H9 (cell line): ENCODE measurements around the gene SCN8A. TPM values are rescaled to one million over a fixed set of nuclear protein-coding genes. Genes with fewer than 3 reads are reported as not detected.

Experiments
- DNase-seq: peaks from one replicate; pipeline ENCODE4 v3.0.0-alpha.2; 2017
- H2AFZ ChIP-seq: one replicate; pipeline ENCODE4 v1.6.1; 2013; ENCODE audit warnings: mild to moderate bottlenecking, low read length, control low read depth, moderate library complexity
- H2AK5ac ChIP-seq: 2 replicates; pipeline ENCODE4 v1.6.1; 2013; ENCODE audit warnings: low read length, control low read depth, mixed read lengths; ENCODE audit not compliant: insufficient read length
- H2BK120ac ChIP-seq: one replicate; pipeline ENCODE4 v1.6.1; 2013; ENCODE audit warnings: low read depth, mild to moderate bottlenecking, low read length, control low read depth, inconsistent platforms; ENCODE audit not compliant: poor library complexity, severe bottlenecking
- H2BK12ac ChIP-seq: 2 replicates; pipeline ENCODE4 v1.6.1; 2013; ENCODE audit warnings: low read length, control low read depth, mixed read lengths, low read depth; ENCODE audit not compliant: insufficient read length
- H2BK15ac ChIP-seq: 2 replicates; pipeline ENCODE4 v1.6.1; 2013; ENCODE audit warnings: low read depth, low read length, control low read depth
- H2BK20ac ChIP-seq: one replicate; pipeline ENCODE4 v1.6.1; 2013; ENCODE audit warnings: low read depth, mild to moderate bottlenecking, low read length, control low read depth, inconsistent platforms; ENCODE audit not compliant: poor library complexity, severe bottlenecking
- H2BK5ac ChIP-seq: 2 replicates; pipeline ENCODE4 v1.6.1; 2013; ENCODE audit warnings: low read length, control low read depth, mixed read lengths; ENCODE audit not compliant: insufficient read length
- H3K14ac ChIP-seq: 2 replicates; pipeline ENCODE4 v1.6.1; 2013; ENCODE audit warnings: low read length, control low read depth; ENCODE audit not compliant: insufficient read depth
- H3K18ac ChIP-seq: 2 replicates; pipeline ENCODE4 v1.6.1; 2013; ENCODE audit warnings: low read depth, mild to moderate bottlenecking, mixed read lengths, low read length, control low read depth; ENCODE audit not compliant: insufficient read length
- H3K23ac ChIP-seq: 2 replicates; pipeline ENCODE4 v1.6.1; 2013; ENCODE audit warnings: low read length, control low read depth, mixed read lengths, low read depth; ENCODE audit not compliant: insufficient read length
- H3K23me2 ChIP-seq: 2 replicates; pipeline ENCODE4 v1.6.1; 2013; ENCODE audit warnings: low read depth, mild to moderate bottlenecking, mixed read lengths, low read length, control low read depth; ENCODE audit not compliant: insufficient read length, poor library complexity, severe bottlenecking
- H3K27ac ChIP-seq: 2 replicates; pipeline ENCODE4 v1.5.1; 2013; ENCODE audit warnings: low read length, control low read depth, mixed read lengths, low read depth; ENCODE audit not compliant: insufficient read length
- H3K27me3 ChIP-seq: 2 replicates; pipeline ENCODE4 v1.6.1; 2013; ENCODE audit warnings: low read length, control low read depth, inconsistent platforms; ENCODE audit not compliant: insufficient read depth
- H3K4ac ChIP-seq: 2 replicates; pipeline ENCODE4 v1.6.1; 2013; ENCODE audit warnings: low read depth, mild to moderate bottlenecking, control low read depth, inconsistent platforms, low read length, moderate library complexity
- H3K4me1 ChIP-seq: 2 replicates; pipeline ENCODE4 v1.6.1; 2013; ENCODE audit warnings: low read length, control low read depth, inconsistent platforms; ENCODE audit not compliant: insufficient read depth
- H3K4me2 ChIP-seq: 2 replicates; pipeline ENCODE4 v1.6.1; 2013; ENCODE audit warnings: low read length, control low read depth, mixed read lengths; ENCODE audit not compliant: insufficient read length, insufficient read depth
- H3K56ac ChIP-seq: 2 replicates; pipeline ENCODE4 v1.6.1; 2013; ENCODE audit warnings: low read depth, mild to moderate bottlenecking, mixed read lengths, low read length, control low read depth; ENCODE audit not compliant: insufficient read length
- H3K79me1 ChIP-seq: 2 replicates; pipeline ENCODE4 v1.6.1; 2013; ENCODE audit warnings: low read depth, mild to moderate bottlenecking, moderate library complexity, low read length, control low read depth, inconsistent platforms; ENCODE audit not compliant: insufficient read depth, poor library complexity, severe bottlenecking
- H3K79me2 ChIP-seq: 2 replicates; pipeline ENCODE4 v1.6.1; 2013; ENCODE audit warnings: low read length, control low read depth, inconsistent platforms; ENCODE audit not compliant: insufficient read depth
- H3K9ac ChIP-seq: 2 replicates; pipeline ENCODE4 v1.6.1; 2013; ENCODE audit warnings: low read length, control low read depth, mixed read lengths; ENCODE audit not compliant: insufficient read length; ENCODE audit errors: extremely low read depth
- H3K9me3 ChIP-seq: one replicate; pipeline ENCODE4 v1.6.1; 2013; ENCODE audit warnings: low read depth, low read length, inconsistent platforms; ENCODE audit not compliant: control insufficient read depth
- H3T11ph ChIP-seq: one replicate; pipeline ENCODE4 v1.6.1; 2013; ENCODE audit warnings: mild to moderate bottlenecking, low read length, control low read depth, inconsistent platforms
- H4K20me1 ChIP-seq: one replicate; pipeline ENCODE4 v1.6.1; 2013; ENCODE audit not compliant: control insufficient read depth, insufficient read length, insufficient read depth
- H4K5ac ChIP-seq: 2 replicates; pipeline ENCODE4 v1.6.1; 2013; ENCODE audit warnings: low read depth, mild to moderate bottlenecking, mixed read lengths, low read length, control low read depth; ENCODE audit not compliant: insufficient read length
- H4K8ac ChIP-seq: replicated peaks from 2 replicates; pipeline ENCODE4 v1.6.1; 2013; ENCODE audit warnings: low read length, control low read depth, mixed read lengths, low read depth; ENCODE audit not compliant: insufficient read length
- H4K91ac ChIP-seq: 2 replicates; pipeline ENCODE4 v1.6.1; 2013; ENCODE audit warnings: low read depth, mild to moderate bottlenecking, moderate library complexity, mixed read lengths, low read length, control low read depth; ENCODE audit not compliant: insufficient read length
- H3K27ac Mint-ChIP-seq, 3 experiments: 2 replicates in 2 of 3; 3 replicates in 1 of 3; pipeline ENCODE4 v1.8.0; 2020 to 2021; ENCODE audit warnings: mixed read lengths in 3 of 3, mild to moderate bottlenecking in 1 of 3, moderate library complexity in 1 of 3
- H3K27me3 Mint-ChIP-seq: 2 replicates; pipeline ENCODE4 v1.8.0; 2021; ENCODE audit warnings: low read depth, mild to moderate bottlenecking, moderate library complexity, mixed read lengths
- H3K36me3 Mint-ChIP-seq, 3 experiments: 2 replicates in 2 of 3; 3 replicates in 1 of 3; pipeline ENCODE4 v1.8.0; 2020 to 2021; ENCODE audit warnings: low read depth in 3 of 3, mixed read lengths in 3 of 3; ENCODE audit not compliant: insufficient read depth in 1 of 3
- H3K4me1 Mint-ChIP-seq, 2 experiments: 2 replicates each; pipeline ENCODE4 v1.8.0; 2020; ENCODE audit warnings: mixed read lengths in 2 of 2
- H3K4me3 Mint-ChIP-seq, 2 experiments: 2 replicates in 1 of 2; 3 replicates in 1 of 2; pipeline ENCODE4 v1.8.0; 2020 to 2021; ENCODE audit warnings: mild to moderate bottlenecking in 2 of 2, mixed read lengths in 2 of 2, moderate library complexity in 1 of 2
- H3K9me3 Mint-ChIP-seq, 2 experiments: 2 replicates in 1 of 2; 3 replicates in 1 of 2; pipeline ENCODE4 v1.8.0; 2020; ENCODE audit warnings: mild to moderate bottlenecking in 2 of 2, mixed read lengths in 2 of 2, moderate library complexity in 1 of 2
- CTCF ChIP-seq: fragments of 200-600 bp; sonication (generic); conservative IDR thresholded peaks from 3 replicates; pipeline ENCODE4 v1.8.0; 2021; ENCODE audit warnings: antibody characterized with exemption, mild to moderate bottlenecking
- WGBS: extraction: QIAGEN DNeasy Blood & Tissue Kit; methylation state at CpG from one replicate; pipeline ENCODE4 v1.1.7; 2013; ENCODE audit warnings: missing lambda C conversion rate, low lambda C conversion rate, mixed read lengths; ENCODE audit not compliant: insufficient read length; ENCODE audit errors: extremely low coverage; 5-methylcytosine and 5-hydroxymethylcytosine counted together
- total RNA-seq: library from RNA; stranded (reverse); gene quantifications from 2 replicates; pipeline ENCODE4 v1.2.1, GENCODE V29; 2021

Gene SCN8A
- total RNA-seq, 1 experiment from 2014 or later = 15.2 TPM

DNA sequence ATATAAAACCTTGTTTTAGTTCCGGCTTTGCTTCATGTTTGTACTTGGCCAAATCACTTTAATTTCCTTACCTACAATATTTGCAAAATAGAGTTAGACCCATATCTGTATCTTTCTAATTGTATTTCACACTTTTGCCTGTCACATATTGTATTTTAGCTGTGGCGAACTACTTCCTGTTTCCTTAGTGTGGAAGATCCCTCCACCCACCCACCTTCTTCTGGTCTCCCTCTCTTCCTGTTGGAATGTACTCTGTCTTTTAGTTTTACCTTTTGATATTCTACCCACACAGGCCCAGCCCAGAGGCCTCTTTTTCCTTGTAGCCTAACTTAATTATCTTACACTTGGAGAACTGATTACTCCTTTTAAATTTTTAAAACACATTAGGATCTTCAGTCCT lies 78.2 kb downstream of the SCN8A start:
- Mint-ChIP-seq H3K9me3 (no peaks in the 10 kb centered on the region), H3K4me1 (peaks cover 29 to 30% of the 10 kb centered on the region in 2 experiments), H3K36me3 (peaks cover 5 to 7% (median 6%) of the 10 kb centered on the region in 3 experiments), H3K27me3 (no peaks in the 10 kb centered on the region), H3K4me3 (no peak overlapping the region), H3K27ac (peak overlapping the region in 1 of 3 experiments; percentile 19; a peak in 2 of 7 replicates)
- no CpG with 5 or more reads among the region's 2 CpGs for WGBS
- no peak overlapping the region for H3K18ac ChIP-seq
- H3K56ac ChIP-seq = no peak overlapping the region
- H3K4me2 ChIP-seq = no peak overlapping the region
- H3K9me3 ChIP-seq = no peaks in the 10 kb centered on the region
- no peak overlapping the region for H3T11ph ChIP-seq
- no peak overlapping the region for H3K23ac ChIP-seq
- no peak overlapping the region for H4K91ac ChIP-seq
- no peak overlapping the region for H4K8ac ChIP-seq
- no peak overlapping the region for H3K27ac ChIP-seq
- DNase-seq = no peak
- no peak overlapping the region for H2AFZ ChIP-seq
- no peak overlapping the region for H2BK15ac ChIP-seq
- H3K14ac ChIP-seq = no peak overlapping the region
- no peaks in the 10 kb centered on the region for H4K20me1 ChIP-seq
- H2BK12ac ChIP-seq = no peak overlapping the region
- H3K23me2 ChIP-seq = no peaks in the 10 kb centered on the region
- no peak overlapping the region for H2AK5ac ChIP-seq
- H2BK20ac ChIP-seq = no peak overlapping the region
- TF ChIP-seq CTCF = no peak
- no peaks in the 10 kb centered on the region for H3K27me3 ChIP-seq
- no peak overlapping the region for H2BK120ac ChIP-seq
- H3K4ac ChIP-seq = no peak overlapping the region
- no peak overlapping the region for H4K5ac ChIP-seq
- no peaks in the 10 kb centered on the region for H3K79me2 ChIP-seq
- no peaks in the 10 kb centered on the region for H3K79me1 ChIP-seq
- no peak overlapping the region for H3K9ac ChIP-seq
- H2BK5ac ChIP-seq = no peak overlapping the region
- H3K4me1 ChIP-seq = peaks cover 2% of the 10 kb centered on the region; the same call in 1 of the 2 replicates
